22Rv1 (cell line): ENCODE results near the gene AKAP8L.

Source experiments
- ZFX ChIP-seq: fragments of 450-650 bp; IDR thresholded peaks from 2 replicates; pipeline ENCODE4 v1.6.1; 2017; ENCODE audit warnings: antibody characterized with exemption, borderline replicate concordance
- TF ChIP-seq, protein P1 (sequence below): fragments of 450-650 bp; IDR thresholded peaks from 2 replicates; pipeline ENCODE4 v1.5.1; 2017; ENCODE audit warnings: mild to moderate bottlenecking

- TF ChIP-seq, protein P1, sequence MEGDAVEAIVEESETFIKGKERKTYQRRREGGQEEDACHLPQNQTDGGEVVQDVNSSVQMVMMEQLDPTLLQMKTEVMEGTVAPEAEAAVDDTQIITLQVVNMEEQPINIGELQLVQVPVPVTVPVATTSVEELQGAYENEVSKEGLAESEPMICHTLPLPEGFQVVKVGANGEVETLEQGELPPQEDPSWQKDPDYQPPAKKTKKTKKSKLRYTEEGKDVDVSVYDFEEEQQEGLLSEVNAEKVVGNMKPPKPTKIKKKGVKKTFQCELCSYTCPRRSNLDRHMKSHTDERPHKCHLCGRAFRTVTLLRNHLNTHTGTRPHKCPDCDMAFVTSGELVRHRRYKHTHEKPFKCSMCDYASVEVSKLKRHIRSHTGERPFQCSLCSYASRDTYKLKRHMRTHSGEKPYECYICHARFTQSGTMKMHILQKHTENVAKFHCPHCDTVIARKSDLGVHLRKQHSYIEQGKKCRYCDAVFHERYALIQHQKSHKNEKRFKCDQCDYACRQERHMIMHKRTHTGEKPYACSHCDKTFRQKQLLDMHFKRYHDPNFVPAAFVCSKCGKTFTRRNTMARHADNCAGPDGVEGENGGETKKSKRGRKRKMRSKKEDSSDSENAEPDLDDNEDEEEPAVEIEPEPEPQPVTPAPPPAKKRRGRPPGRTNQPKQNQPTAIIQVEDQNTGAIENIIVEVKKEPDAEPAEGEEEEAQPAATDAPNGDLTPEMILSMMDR, result no peak
- TF ChIP-seq ZFX, result no peak
Measured at GRCh38 chr19:15393963-15394362, 24.8 kb downstream of the AKAP8L start.
